CD4-positive, CD25-positive, alpha-beta regulatory T cell (primary cell): Measurements from ENCODE around the gene VWA2. TPM values are rescaled to one million over a fixed set of nuclear protein-coding genes. Genes with fewer than 3 reads are reported as not detected.

Source experiments
- ATAC-seq, 2 donors: fragments of 150-1000 bp; cut with Tn5 transposase; one replicate each; pipeline ENCODE4 v1.10.0; 2021; ENCODE audit warnings: low read depth in 2 of 2, moderate number of reproducible peaks in 2 of 2, moderate library complexity in 1 of 2
- DNase-seq, 3 donors: peaks; one replicate each; pipeline versions ENCODE4 v3.0.0 to v3.0.0-alpha.2; 2012 to 2022; ENCODE audit warnings: mixed read lengths in 1 of 3
- H3K27ac ChIP-seq: one replicate; pipeline ENCODE4 v1.7.0; 2013; ENCODE audit warnings: mild to moderate bottlenecking, low read length; ENCODE audit not compliant: insufficient read depth, poor library complexity, severe bottlenecking
- H3K27me3 ChIP-seq: one replicate; pipeline ENCODE4 v1.7.0; 2013; ENCODE audit warnings: low read length; ENCODE audit not compliant: control insufficient read depth, insufficient read depth
- H3K36me3 ChIP-seq: one replicate; pipeline ENCODE4 v1.7.0; 2013; ENCODE audit warnings: mild to moderate bottlenecking, low read length, moderate library complexity; ENCODE audit not compliant: control insufficient read depth, insufficient read depth
- H3K4me1 ChIP-seq: 2 replicates; pipeline ENCODE4 v1.7.0; 2013; ENCODE audit warnings: mild to moderate bottlenecking, low read length; ENCODE audit not compliant: insufficient read depth, control insufficient read depth, poor library complexity, severe bottlenecking
- H3K4me3 ChIP-seq: one replicate; pipeline ENCODE4 v1.7.0; 2013; ENCODE audit warnings: low read depth, mild to moderate bottlenecking, low read length, moderate library complexity
- H3K9me3 ChIP-seq, 2 experiments: 1 replicate in 1 of 2; 2 replicates in 1 of 2; pipeline ENCODE4 v1.7.0; 2013; ENCODE audit warnings: low read length in 2 of 2, mild to moderate bottlenecking in 1 of 2, moderate library complexity in 1 of 2; ENCODE audit not compliant: control insufficient read depth in 2 of 2
- H3K27ac Mint-ChIP-seq, 3 donors: one replicate each; pipeline ENCODE4 v1.8.0; 2020 to 2022; ENCODE audit warnings: mild to moderate bottlenecking in 3 of 3, mixed read lengths in 3 of 3, moderate library complexity in 2 of 3
- H3K27me3 Mint-ChIP-seq: one replicate; pipeline ENCODE4 v1.8.0; 2022; ENCODE audit warnings: mild to moderate bottlenecking, mixed read lengths
- H3K36me3 Mint-ChIP-seq: one replicate; pipeline ENCODE4 v1.8.0; 2020; ENCODE audit warnings: mixed read lengths
- H3K4me1 Mint-ChIP-seq, 4 donors: one replicate each; pipeline ENCODE4 v1.8.0; 2020 to 2022; ENCODE audit warnings: mixed read lengths in 4 of 4, mild to moderate bottlenecking in 1 of 4
- H3K4me3 Mint-ChIP-seq, 4 donors: one replicate each; pipeline ENCODE4 v1.8.0; 2020 to 2022; ENCODE audit warnings: mild to moderate bottlenecking in 4 of 4, mixed read lengths in 4 of 4, moderate library complexity in 3 of 4
- H3K9me3 Mint-ChIP-seq, 7 donors: one replicate each; pipeline ENCODE4 v1.8.0; 2020 to 2022; ENCODE audit warnings: mixed read lengths in 7 of 7, mild to moderate bottlenecking in 3 of 7, moderate library complexity in 2 of 7
- polyA plus RNA-seq, 4 donors: library from polyadenylated mRNA; unstranded; fragments of 300-500 nt; fragmentation: Illumina TruSeq; gene quantifications; one replicate each; pipeline ENCODE4 v1.2.3, GENCODE V29; 2021
- total RNA-seq: library from RNA; stranded (reverse); gene quantifications from one replicate; pipeline ENCODE4 v1.2.3, GENCODE V29; 2022

The VWA2 gene
- total and polyA plus RNA-seq, 5 donors from 2014 or later, result 0.12 TPM; not detected in 4

DNA sequence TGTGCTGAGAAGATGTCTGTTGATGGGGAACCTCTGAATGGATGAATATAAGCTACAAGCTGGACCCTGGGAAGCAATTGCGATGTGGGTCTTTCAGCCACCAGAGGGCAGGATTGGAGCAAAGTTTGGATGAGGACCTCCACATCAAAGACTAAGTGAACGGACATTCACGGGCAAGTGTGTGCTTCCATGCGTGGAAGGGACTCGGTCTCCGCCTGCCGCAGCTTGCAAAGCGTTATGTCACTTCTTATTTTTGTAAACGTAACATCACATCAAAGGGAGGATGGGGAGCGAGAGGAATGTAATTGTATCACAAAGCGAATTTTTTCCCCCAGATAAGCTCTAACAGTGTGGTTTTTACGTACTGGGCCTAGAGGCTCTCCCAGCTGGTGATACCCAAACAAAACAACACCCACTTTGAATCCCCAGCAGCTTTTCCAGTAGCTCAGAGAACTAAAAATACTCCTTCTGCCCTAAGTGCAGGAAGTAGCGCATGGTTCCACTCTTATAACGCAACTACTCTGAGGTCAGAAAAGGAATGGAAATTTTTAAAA, 65.0 kb downstream of the VWA2 start:
- no peaks in the 10 kb centered on the region for H3K9me3 ChIP-seq
- peaks cover 13% of the 10 kb centered on the region for H3K36me3 Mint-ChIP-seq
- H3K4me3 Mint-ChIP-seq, result peak overlapping the region; percentile 89 to 94 (median 92)
- H3K4me3 ChIP-seq, result peak overlapping the region; percentile 93
- H3K27me3 Mint-ChIP-seq, result no peaks in the 10 kb centered on the region
- no peak overlapping the region for H3K27ac ChIP-seq
- H3K4me1 ChIP-seq, result peaks cover 15% of the 10 kb centered on the region
- ATAC-seq (peak; percentile 39 to 49), DNase-seq (peak; percentile 40 to 78 (median 55))
- H3K4me1 Mint-ChIP-seq, result peaks cover 5 to 17% (median 9%) of the 10 kb centered on the region in 4 donors
- H3K9me3 Mint-ChIP-seq, result no peaks in the 10 kb centered on the region
- peak overlapping the region; percentile 34 to 78 (median 60) for H3K27ac Mint-ChIP-seq
- H3K36me3 ChIP-seq, result no peaks in the 10 kb centered on the region
- no peaks in the 10 kb centered on the region for H3K27me3 ChIP-seq

DNA sequence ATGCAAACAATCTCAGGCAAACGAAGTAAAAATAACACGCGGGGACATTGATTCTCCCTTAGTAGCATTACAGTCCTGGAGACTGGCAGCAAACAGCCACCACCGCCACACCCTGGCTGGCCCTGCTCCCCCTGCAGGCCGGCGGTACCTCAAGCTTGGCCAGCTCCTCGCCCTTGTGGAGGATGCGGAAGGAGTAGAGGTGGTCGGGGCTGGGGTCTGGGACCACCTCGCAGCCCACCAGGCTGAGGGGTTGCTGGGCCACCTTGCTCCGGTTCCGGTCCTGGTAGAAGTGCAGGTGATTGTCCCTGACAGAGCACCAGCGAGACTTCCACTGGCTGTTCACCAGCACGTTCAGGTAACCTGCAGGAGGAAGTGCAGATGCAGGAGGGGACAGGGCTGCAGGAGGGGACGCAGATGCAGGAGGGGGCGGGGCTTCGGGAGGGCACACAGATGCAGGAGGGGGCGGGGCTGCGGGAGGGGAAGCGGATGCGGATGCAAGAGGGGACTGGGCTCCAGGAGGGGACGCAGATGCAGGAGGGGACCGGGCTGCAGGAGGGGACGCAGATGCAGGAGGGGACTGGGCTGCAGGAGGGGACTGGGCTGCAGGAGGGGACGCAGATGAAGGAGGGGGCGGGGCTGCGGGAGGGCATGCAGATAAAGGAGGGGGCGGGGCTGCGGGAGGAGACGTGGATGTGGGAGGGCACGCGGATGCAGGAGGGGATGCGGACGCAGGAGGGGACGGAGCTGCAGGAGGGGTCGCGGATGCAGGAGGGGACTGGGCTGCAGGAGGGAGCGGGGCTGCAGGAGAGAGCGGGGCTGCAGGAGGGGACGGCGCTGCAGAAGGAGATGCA, 65.7 kb downstream of the VWA2 start:
- peak overlapping the region; percentile 93 for H3K4me3 ChIP-seq
- H3K4me3 Mint-ChIP-seq, result peak overlapping the region; percentile 89 to 94 (median 92)
- H3K27me3 Mint-ChIP-seq, result no peaks in the 10 kb centered on the region
- ATAC-seq (peak; percentile 72), DNase-seq (peak; percentile 51 to 76 (median 55))
- H3K9me3 Mint-ChIP-seq, result no peaks in the 10 kb centered on the region
- H3K27ac Mint-ChIP-seq, result peak overlapping the region; percentile 34 to 78 (median 60)
- no peaks in the 10 kb centered on the region for H3K27me3 ChIP-seq
- no peaks in the 10 kb centered on the region for H3K36me3 ChIP-seq
- H3K4me1 Mint-ChIP-seq, result peaks cover 5 to 17% (median 9%) of the 10 kb centered on the region in 4 donors
- H3K27ac ChIP-seq, result no peak overlapping the region
- H3K9me3 ChIP-seq, result no peaks in the 10 kb centered on the region
- peaks cover 9% of the 10 kb centered on the region for H3K36me3 Mint-ChIP-seq
- H3K4me1 ChIP-seq, result peaks cover 15% of the 10 kb centered on the region

DNA sequence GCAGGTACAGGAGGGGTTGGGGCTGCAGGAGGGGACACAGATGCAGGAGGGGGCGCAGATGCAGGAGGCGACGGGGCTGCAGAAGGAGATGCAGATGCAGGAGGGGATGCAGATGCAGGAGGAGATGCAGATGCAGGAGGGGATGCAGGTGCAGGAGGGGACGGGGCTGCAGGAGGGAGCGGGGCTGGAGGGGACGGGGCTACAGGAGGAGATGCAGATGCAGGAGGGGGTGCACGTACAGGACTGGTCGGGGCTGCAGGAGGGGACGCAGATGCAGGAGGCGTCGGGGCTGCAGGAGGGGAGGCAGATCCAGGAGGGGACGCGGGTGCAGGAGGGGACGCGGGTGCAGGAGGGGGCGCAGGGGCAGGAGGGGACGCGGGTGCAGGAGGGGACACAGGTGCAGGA, 66.5 kb downstream of the VWA2 start:
- H3K27ac Mint-ChIP-seq, result no peak overlapping the region
- DNase-seq, result no peak
- ATAC-seq, result no peak
- Histone ChIP-seq H3K4me3 (no peak overlapping the region), H3K36me3 (no peaks in the 10 kb centered on the region), H3K4me1 (peaks cover 15% of the 10 kb centered on the region), H3K27me3 (no peaks in the 10 kb centered on the region), H3K27ac (no peak overlapping the region), H3K9me3 (no peaks in the 10 kb centered on the region)
- H3K4me1 Mint-ChIP-seq, result peaks cover 5 to 17% (median 9%) of the 10 kb centered on the region in 4 donors
- H3K27me3 Mint-ChIP-seq, result no peaks in the 10 kb centered on the region
- no peaks in the 10 kb centered on the region for H3K9me3 Mint-ChIP-seq
- H3K4me3 Mint-ChIP-seq, result peak overlapping the region in 2 of 4 donors; percentile 89 to 91
- H3K36me3 Mint-ChIP-seq, result peaks cover 4% of the 10 kb centered on the region

DNA sequence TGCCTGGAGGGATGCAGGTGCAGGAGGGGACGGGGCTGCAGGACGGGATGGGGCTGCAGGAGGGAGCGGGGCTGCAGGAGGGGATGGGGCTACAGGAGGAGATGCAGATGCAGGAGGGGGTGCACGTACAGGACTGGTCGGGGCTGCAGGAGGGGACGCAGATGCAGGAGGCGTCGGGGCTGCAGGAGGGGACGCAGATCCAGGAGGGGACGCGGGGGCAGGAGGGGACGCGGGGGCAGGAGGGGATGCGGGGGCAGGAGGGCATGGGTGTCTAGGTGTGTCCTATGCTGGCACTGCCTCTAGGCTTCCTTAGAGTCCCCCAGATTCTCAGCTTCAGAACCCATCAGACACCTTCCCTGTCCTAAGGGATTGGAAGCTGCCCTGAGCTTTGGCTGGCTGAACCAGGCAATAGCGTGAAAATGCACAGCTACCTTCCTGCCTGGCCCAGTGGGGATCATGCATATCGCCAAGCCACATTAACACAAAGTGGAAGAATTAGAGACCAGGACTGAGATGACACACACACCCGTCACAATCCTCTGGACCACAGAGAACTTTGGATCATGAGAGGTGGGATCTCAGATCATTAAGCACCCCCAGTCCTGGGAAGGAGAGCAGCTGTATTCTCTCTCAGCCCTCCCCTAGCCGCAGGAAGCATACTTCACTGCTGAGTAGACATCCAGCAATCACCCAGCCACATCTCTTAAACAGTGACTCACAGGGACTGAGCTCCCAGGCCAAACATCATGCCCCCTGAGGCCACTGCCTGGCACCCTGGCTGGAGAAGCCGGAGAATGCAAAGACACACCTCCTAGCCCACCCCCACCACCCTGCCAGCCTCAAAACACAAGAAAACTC, 67.3 kb downstream of the VWA2 start:
- Mint-ChIP-seq H3K27ac (no peak overlapping the region), H3K36me3 (peaks cover 4% of the 10 kb centered on the region), H3K4me1 (peaks cover 5 to 17% (median 9%) of the 10 kb centered on the region in 4 donors), H3K27me3 (no peaks in the 10 kb centered on the region), H3K9me3 (no peaks in the 10 kb centered on the region), H3K4me3 (peak overlapping the region in 3 of 4 donors; percentile 7 to 31 (median 11))
- Histone ChIP-seq H3K4me3 (no peak overlapping the region), H3K9me3 (no peaks in the 10 kb centered on the region), H3K27ac (no peak overlapping the region), H3K4me1 (peaks cover 15% of the 10 kb centered on the region), H3K27me3 (no peaks in the 10 kb centered on the region), H3K36me3 (no peaks in the 10 kb centered on the region)
- DNase-seq (no peak), ATAC-seq (no peak)

DNA sequence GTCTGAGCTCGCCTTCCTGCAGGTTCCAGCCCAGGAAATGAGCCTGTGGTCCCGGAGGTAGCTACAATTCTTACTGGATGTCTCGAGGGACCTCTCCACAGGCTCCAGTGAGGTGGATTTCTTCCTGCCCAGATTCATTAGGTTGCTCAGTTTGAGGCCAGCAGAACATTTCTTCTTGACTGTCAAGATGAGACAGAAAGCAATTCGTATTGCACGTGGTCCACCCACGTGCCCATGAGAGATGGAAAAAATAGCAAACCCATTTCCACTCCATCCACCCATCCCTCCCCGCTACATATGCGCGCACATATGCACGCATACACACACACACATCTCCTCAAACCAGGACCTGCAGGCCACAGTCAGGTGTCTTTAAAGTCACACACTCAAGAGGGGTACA, 68.7 kb downstream of the VWA2 start:
- peak overlapping the region in 2 of 4 donors; percentile 7 to 24 for H3K4me3 Mint-ChIP-seq
- H3K27me3 Mint-ChIP-seq, result peaks cover 4% of the 10 kb centered on the region
- no peak overlapping the region for H3K27ac Mint-ChIP-seq

DNA sequence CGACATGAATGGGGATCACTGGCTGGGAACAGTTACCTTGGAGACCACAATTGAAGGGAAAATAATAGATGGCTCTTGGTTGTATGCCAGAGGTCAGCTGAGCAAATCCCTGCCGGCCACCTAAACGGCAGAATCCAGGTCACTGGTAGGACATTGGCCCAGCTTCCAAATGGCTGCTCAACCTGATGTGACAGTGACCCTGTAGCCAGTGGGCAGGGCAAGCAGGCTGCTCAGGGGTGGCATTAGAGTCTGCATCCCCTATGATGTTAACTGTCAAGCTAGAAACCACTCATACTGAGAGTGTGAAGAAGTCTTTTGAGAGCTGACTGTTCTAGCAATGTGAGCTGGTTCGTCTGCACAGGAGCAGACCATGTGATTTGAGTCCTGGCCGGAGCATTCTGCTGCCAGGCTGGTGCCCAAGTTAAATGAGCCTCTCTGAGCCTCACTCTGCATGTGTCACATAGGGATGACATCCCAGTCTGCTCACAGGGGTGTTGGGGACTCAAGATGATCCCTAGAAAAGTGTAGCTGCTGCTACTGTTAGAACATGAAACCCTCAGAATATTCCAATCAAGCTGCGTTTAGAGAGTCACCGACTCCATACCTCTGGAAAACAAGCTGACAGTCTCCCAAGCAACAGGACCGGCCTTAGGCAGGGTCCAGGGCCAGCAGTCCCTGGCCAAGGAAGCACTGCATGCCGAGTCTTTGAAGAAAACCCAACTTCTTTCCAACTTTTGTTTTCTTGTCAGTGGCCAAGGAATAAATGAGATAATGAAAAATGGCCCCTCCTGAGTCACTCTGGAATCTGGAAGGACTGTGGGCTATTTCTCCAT, 69.7 kb downstream of the VWA2 start:
- Histone ChIP-seq H3K4me1 (peaks cover 12% of the 10 kb centered on the region), H3K4me3 (no peak overlapping the region), H3K27ac (no peak overlapping the region), H3K9me3 (no peaks in the 10 kb centered on the region), H3K27me3 (no peaks in the 10 kb centered on the region), H3K36me3 (no peaks in the 10 kb centered on the region)
- Mint-ChIP-seq H3K36me3 (no peaks in the 10 kb centered on the region), H3K27me3 (peaks cover 4% of the 10 kb centered on the region), H3K27ac (peak overlapping the region in 1 of 3 donors; percentile 10), H3K9me3 (no peaks in the 10 kb centered on the region), H3K4me1 (peaks cover 5 to 13% (median 8%) of the 10 kb centered on the region in 4 donors), H3K4me3 (peak overlapping the region in 1 of 4 donors; percentile 7)
- DNase-seq (no peak), ATAC-seq (no peak)

More for the DNA sequence above, 68.7 kb downstream of the VWA2 start:
- no peaks in the 10 kb centered on the region for H3K36me3 ChIP-seq
- no peak for DNase-seq
- no peak for ATAC-seq
- no peaks in the 10 kb centered on the region for H3K9me3 Mint-ChIP-seq
- no peaks in the 10 kb centered on the region for H3K27me3 ChIP-seq
- H3K9me3 ChIP-seq, result no peaks in the 10 kb centered on the region
- no peak overlapping the region for H3K4me3 ChIP-seq
- H3K27ac ChIP-seq, result no peak overlapping the region
- H3K4me1 ChIP-seq, result peaks cover 15% of the 10 kb centered on the region
- peaks cover 5 to 17% (median 9%) of the 10 kb centered on the region in 4 donors for H3K4me1 Mint-ChIP-seq
- no peaks in the 10 kb centered on the region for H3K36me3 Mint-ChIP-seq

DNA sequence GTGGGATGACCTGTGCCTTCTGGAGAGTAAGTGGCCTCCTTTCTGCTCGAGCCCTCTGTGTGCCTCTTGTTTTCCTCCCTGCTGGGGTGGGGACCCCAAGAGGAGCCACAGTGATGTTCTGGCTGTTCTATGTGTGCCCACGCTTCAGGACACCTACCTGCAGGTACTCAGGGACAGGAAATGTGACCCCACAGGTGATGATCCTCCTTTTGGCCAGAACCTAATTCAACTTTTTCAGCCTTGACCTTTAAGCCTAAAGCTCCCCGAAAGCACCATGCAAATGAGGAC, 70.3 kb downstream of the VWA2 start:
- H3K4me1 Mint-ChIP-seq, result peaks cover 2 to 8% (median 3%) of the 10 kb centered on the region in 4 donors
- H3K27ac ChIP-seq, result no peak overlapping the region
- no peak for DNase-seq
- H3K36me3 ChIP-seq, result no peaks in the 10 kb centered on the region
- H3K4me3 ChIP-seq, result no peak overlapping the region
- no peaks in the 10 kb centered on the region for H3K36me3 Mint-ChIP-seq
- no peak overlapping the region for H3K4me3 Mint-ChIP-seq
- no peaks in the 10 kb centered on the region for H3K9me3 ChIP-seq
- H3K9me3 Mint-ChIP-seq, result no peaks in the 10 kb centered on the region
- H3K27me3 Mint-ChIP-seq, result peaks cover 4% of the 10 kb centered on the region
- ATAC-seq, result no peak
- no peaks in the 10 kb centered on the region for H3K27me3 ChIP-seq
- H3K4me1 ChIP-seq, result peaks cover 7% of the 10 kb centered on the region
- H3K27ac Mint-ChIP-seq, result no peak overlapping the region
